ENCODE data around the gene PLPPR3.

PLPPR3 gene

DNA sequence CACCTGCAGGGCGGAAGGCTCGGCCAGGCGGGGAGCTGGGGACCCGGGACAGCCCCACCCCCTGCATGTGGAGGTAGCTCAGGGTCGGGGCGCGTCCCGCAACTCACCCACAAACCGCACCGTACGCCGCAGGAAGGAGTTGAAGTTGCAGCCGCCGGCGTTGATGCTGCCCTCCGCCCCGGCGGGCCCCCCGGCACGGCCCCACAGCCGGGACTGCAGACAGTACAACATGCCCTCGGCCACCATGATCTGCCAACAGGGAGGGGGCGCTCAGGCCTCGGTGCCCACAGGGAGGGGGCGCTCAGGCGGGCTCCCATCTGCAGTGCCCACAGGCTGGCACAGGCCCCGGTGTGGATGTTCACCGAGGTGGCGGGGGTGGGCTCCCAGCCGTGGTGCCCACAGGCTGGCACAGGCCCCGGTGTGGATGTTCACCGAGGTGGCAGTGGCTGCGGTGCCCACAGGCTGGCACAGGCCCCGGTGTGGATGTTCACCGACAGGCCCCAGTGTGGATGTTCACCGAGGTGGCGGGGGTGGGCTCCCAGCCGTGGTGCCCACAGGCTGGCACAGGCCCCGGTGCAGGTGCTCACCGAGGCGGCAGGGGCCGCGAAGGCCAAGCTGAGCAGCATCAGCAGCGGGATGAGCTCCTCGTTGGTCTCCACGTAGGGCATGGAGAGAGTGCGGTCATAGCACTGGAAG lies 6.5 kb downstream of the PLPPR3 start:
- Histone ChIP-seq H3K4me1 (ENCODE audit: insufficient read depth, low read length) (no peaks in the 10 kb centered on the region), H3K27ac (ENCODE audit: low read length) (no peak overlapping the region), H3K79me2 (ENCODE audit: insufficient read depth, low read length) (peaks cover under 1% of the 10 kb centered on the region; the same call in 1 of the 2 replicates), H3K36me3 (ENCODE audit: insufficient read depth, low read length) (peaks cover 33% of the 10 kb centered on the region), H3K9me3 (ENCODE audit: insufficient read depth, low read length, severe bottlenecking) (no peaks in the 10 kb centered on the region), H3K9ac (ENCODE audit: low read depth, low read length) (no peak overlapping the region), H3K4me3 (ENCODE audit: low read depth in 1 of 2, low read length in 2 of 2) (no peak overlapping the region), H3K27me3 (ENCODE audit: insufficient read depth, low read length, poor library complexity) (no peaks in the 10 kb centered on the region), H4K20me1 (ENCODE audit: insufficient read depth, low read length) (peaks cover 34% of the 10 kb centered on the region), H3K4me2 (ENCODE audit: insufficient read depth, low read length) (no peak overlapping the region), H2AFZ (ENCODE audit: low read depth, low read length) (no peak overlapping the region)
- DNase-seq (peak; percentile 19), ATAC-seq (ENCODE audit: insufficient read depth, low read depth) (peak; percentile 11)
- TF ChIP-seq EZH2 (IDR thresholded peaks at IDR 0.05; ENCODE audit: borderline replicate concordance, low read depth, low read length, severe bottlenecking) (no peak), CTCF (IDR thresholded peaks at IDR 0.05; ENCODE audit: borderline replicate concordance, extremely low read depth, low read length, poor library complexity, severe bottlenecking) (no peak)

DNA sequence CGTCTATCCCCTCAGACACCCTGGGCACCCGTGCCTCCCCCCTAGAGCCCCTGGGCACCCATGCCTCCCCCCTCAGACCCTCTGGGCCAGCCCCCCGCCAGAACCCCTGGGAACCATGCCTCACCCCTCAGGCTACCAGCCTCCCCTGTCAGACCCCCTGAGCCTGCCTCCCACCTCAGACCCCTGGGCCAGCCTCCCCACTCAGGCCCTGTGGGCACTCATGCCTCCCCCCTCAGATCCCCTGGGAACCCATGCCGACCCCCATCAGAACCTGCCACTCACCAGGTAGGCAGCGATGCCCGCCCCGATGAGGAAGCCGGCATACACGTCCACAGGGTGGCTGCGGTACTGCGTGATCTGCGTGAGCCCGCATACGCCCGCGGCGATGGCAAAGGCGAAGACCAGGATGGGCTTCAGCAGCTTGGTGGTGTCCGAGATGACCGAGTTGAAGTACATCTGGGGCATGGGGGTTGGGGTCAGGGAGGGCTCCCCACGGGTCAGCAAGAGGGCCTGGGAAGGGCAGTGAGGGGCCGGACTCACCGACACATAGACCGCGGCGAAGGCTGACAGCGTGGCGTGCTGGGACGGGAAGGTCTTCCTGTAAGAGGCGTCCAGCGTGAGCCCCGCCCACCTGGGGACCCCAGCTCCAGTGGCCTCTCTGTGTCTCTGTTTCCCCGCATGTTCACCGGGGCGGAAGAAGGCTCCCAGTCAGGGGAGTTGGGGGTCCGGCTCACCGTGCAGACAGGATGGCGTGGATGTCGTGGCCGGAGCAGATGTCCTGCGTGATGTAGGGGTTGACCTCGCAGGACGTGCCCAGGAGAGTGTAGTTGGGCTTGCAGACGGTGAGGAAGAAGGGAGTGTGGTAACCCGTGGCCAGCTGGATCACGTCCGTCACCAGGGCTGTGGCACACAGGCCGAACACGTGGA lies 7.3 kb downstream of the PLPPR3 start:
- Histone ChIP-seq H4K20me1 (ENCODE audit: insufficient read depth, low read length) (peaks cover 42% of the 10 kb centered on the region), H3K36me3 (ENCODE audit: insufficient read depth, low read length) (peaks cover 41% of the 10 kb centered on the region), H3K4me1 (ENCODE audit: insufficient read depth, low read length) (no peaks in the 10 kb centered on the region), H3K79me2 (ENCODE audit: insufficient read depth, low read length) (peaks cover 7% of the 10 kb centered on the region; the same call in 1 of the 2 replicates), H3K9me3 (ENCODE audit: insufficient read depth, low read length, severe bottlenecking) (no peaks in the 10 kb centered on the region), H3K4me3 (ENCODE audit: low read depth in 1 of 2, low read length in 2 of 2) (no peak overlapping the region), H3K4me2 (ENCODE audit: insufficient read depth, low read length) (no peak overlapping the region), H3K9ac (ENCODE audit: low read depth, low read length) (no peak overlapping the region), H2AFZ (ENCODE audit: low read depth, low read length) (no peak overlapping the region), H3K27me3 (ENCODE audit: insufficient read depth, low read length, poor library complexity) (no peaks in the 10 kb centered on the region), H3K27ac (ENCODE audit: low read length) (no peak overlapping the region)
- peak; percentile 34 for DNase-seq
- TF ChIP-seq EZH2 (IDR thresholded peaks at IDR 0.05; ENCODE audit: borderline replicate concordance, low read depth, low read length, severe bottlenecking) (no peak), CTCF (IDR thresholded peaks at IDR 0.05; ENCODE audit: borderline replicate concordance, extremely low read depth, low read length, poor library complexity, severe bottlenecking) (no peak)
- peak; percentile 27; the same call in 2 of the 3 replicates for ATAC-seq (ENCODE audit: insufficient read depth, low read depth)

GRCh38 chr19:813219-814151 lies 8.3 kb downstream of the PLPPR3 start:
- H3K27ac ChIP-seq (ENCODE audit: low read length) = no peak overlapping the region
- H4K20me1 ChIP-seq (ENCODE audit: insufficient read depth, low read length) = peaks cover 51% of the 10 kb centered on the region
- no peaks in the 10 kb centered on the region for H3K4me1 ChIP-seq (ENCODE audit: insufficient read depth, low read length)
- no peaks in the 10 kb centered on the region for H3K27me3 ChIP-seq (ENCODE audit: insufficient read depth, low read length, poor library complexity)
- no peak for TF ChIP-seq CTCF (IDR thresholded peaks at IDR 0.05; ENCODE audit: borderline replicate concordance, extremely low read depth, low read length, poor library complexity, severe bottlenecking)
- no peak for TF ChIP-seq EZH2 (IDR thresholded peaks at IDR 0.05; ENCODE audit: borderline replicate concordance, low read depth, low read length, severe bottlenecking)
- H3K9ac ChIP-seq (ENCODE audit: low read depth, low read length) = no peak overlapping the region
- peak; percentile 23 for DNase-seq
- no peak overlapping the region for H3K4me3 ChIP-seq (ENCODE audit: low read depth in 1 of 2, low read length in 2 of 2)
- H2AFZ ChIP-seq (ENCODE audit: low read depth, low read length) = no peak overlapping the region
- peaks cover 51% of the 10 kb centered on the region for H3K36me3 ChIP-seq (ENCODE audit: insufficient read depth, low read length)
- H3K4me2 ChIP-seq (ENCODE audit: insufficient read depth, low read length) = no peak overlapping the region
- peak; percentile 20 for ATAC-seq (ENCODE audit: insufficient read depth, low read depth)
- peaks cover 14% of the 10 kb centered on the region; the same call in 1 of the 2 replicates for H3K79me2 ChIP-seq (ENCODE audit: insufficient read depth, low read length)
- H3K9me3 ChIP-seq (ENCODE audit: insufficient read depth, low read length, severe bottlenecking) = no peaks in the 10 kb centered on the region
